Measurements from ENCODE around the gene TRIM41. TPM values are rescaled to one million over a fixed set of nuclear protein-coding genes. Genes with fewer than 3 reads are reported as not detected.
A peak's percentile ranks its signal among the peaks of the same experiment; 100 is the strongest.

Gene TRIM41
- total RNA-seq, 1 experiment from 2014 or later: 26.8 TPM

GRCh38 chr5:181260720-181261319, 37.7 kb downstream of the TRIM41 start, which contains the start of gene TRIM52:
TSS of gene TRIM52 (minus strand) at chr5:181261143. CDS start at chr5:181260813, 330 bp downstream.
- Histone ChIP-seq H3K27me3 (ENCODE audit: low read length) (no peaks in the 10 kb centered on the region), H3K9me3 (ENCODE audit: low read length) (no peaks in the 10 kb centered on the region), H3K36me3 (ENCODE audit: low read depth, low read length) (peaks cover 3% of the 10 kb centered on the region; the same call in 1 of the 2 replicates), H3K4me3 (ENCODE audit: low read length) (peak within 1 kb of the TSS; percentile 87), H4K20me1 (ENCODE audit: low read length) (peaks cover 33% of the 10 kb centered on the region), H3K4me1 (ENCODE audit: insufficient read depth, low read length) (peaks cover 4% of the 10 kb centered on the region; the same call in 1 of the 2 replicates), H3K27ac (ENCODE audit: low read length) (peak within 1 kb of the TSS; percentile 84), H3K9me2 (replicated peaks; ENCODE audit: low read length) (no peaks in the 10 kb centered on the region), H3F3A (ENCODE audit: low read length, unreplicated experiment) (no peaks in the 10 kb centered on the region), H2AFZ (ENCODE audit: low read length) (peak within 1 kb of the TSS; percentile 97), H3K79me2 (ENCODE audit: low read length) (peaks cover 60% of the 10 kb centered on the region), H3K4me2 (ENCODE audit: low read length) (peak within 1 kb of the TSS; percentile 98), H3K9ac (ENCODE audit: low read length) (peak within 1 kb of the TSS; percentile 100)
- no peak for TF ChIP-seq EZH2 (IDR thresholded peaks at IDR 0.05; ENCODE audit: low read length, unreplicated experiment)
- no peak for TF ChIP-seq EZH2phosphoT487 (IDR thresholded peaks at IDR 0.05; ENCODE audit: borderline replicate concordance, low read length)
- no peak for TF ChIP-seq CTCF (conservative IDR thresholded peaks at IDR 0.05; ENCODE audit: low read depth, low read length)
- no TSS peak for BruUV-seq (replicated peaks)
- intact Hi-C loops (cut with micrococcal nuclease): loop anchor here (5.0 kb wide), 1 partner anchor 79 kb away; no protein-coding TSS in a partner anchor
- ChIA-PET CTCF (interaction anchor here (0.6 kb wide), 1 partner anchor 14 kb away, joined by 3 read pairs; no protein-coding TSS in a partner anchor), POLR2A (ENCODE audit: unreplicated experiment) (interaction anchor here (0.6 to 1.0 kb wide), 3 partner anchors 22 to 465 kb away, joined by 3 read pairs; no protein-coding TSS in a partner anchor)
- ATAC-seq (peak; percentile 79), DNase-seq (peak; percentile 94)

- DNase-seq (peak; percentile 54), ATAC-seq (peak; percentile 52)
- H3K36me3 ChIP-seq (ENCODE audit: low read depth, low read length): no peaks in the 10 kb centered on the region; the same call in 1 of the 2 replicates
- peaks cover 27% of the 10 kb centered on the region for H4K20me1 ChIP-seq (ENCODE audit: low read length)
- H3K4me3 ChIP-seq (ENCODE audit: low read length): peak overlapping the region; percentile 87
- ChIA-PET POLR2A (ENCODE audit: unreplicated experiment) (interaction anchor here (0.6 kb wide), 1 partner anchor 23 kb away, joined by 3 read pairs; no protein-coding TSS in a partner anchor), CTCF (interaction anchor here (0.6 to 1.1 kb wide), 2 partner anchors 15 to 18 kb away, joined by 3 to 11 read pairs; partner anchors contain the start of gene RACK1)
- peak overlapping the region; percentile 100 for H3K9ac ChIP-seq (ENCODE audit: low read length)
- no peaks in the 10 kb centered on the region for H3K27me3 ChIP-seq (ENCODE audit: low read length)
- intact Hi-C loops (cut with micrococcal nuclease): loop anchor here (1.0 to 5.0 kb wide), 2 partner anchors 38 to 79 kb away; partner anchors contain the start of gene TRIM41
- peak overlapping the region; percentile 98 for H3K4me2 ChIP-seq (ENCODE audit: low read length)
- peak overlapping the region; percentile 84 for H3K27ac ChIP-seq (ENCODE audit: low read length)
- H3K9me2 ChIP-seq (replicated peaks; ENCODE audit: low read length): no peaks in the 10 kb centered on the region
- peaks cover 53% of the 10 kb centered on the region for H3K79me2 ChIP-seq (ENCODE audit: low read length)
- peaks cover 4% of the 10 kb centered on the region; the same call in 1 of the 2 replicates for H3K4me1 ChIP-seq (ENCODE audit: insufficient read depth, low read length)
- H2AFZ ChIP-seq (ENCODE audit: low read length): peak overlapping the region; percentile 97
- no peaks in the 10 kb centered on the region for H3K9me3 ChIP-seq (ENCODE audit: low read length)
- BruUV-seq (replicated peaks): no TSS peak
- H3F3A ChIP-seq (ENCODE audit: low read length, unreplicated experiment): no peaks in the 10 kb centered on the region
- TF ChIP-seq EZH2phosphoT487 (IDR thresholded peaks at IDR 0.05; ENCODE audit: borderline replicate concordance, low read length) (no peak), CTCF (conservative IDR thresholded peaks at IDR 0.05; ENCODE audit: low read depth, low read length) (no peak), EZH2 (IDR thresholded peaks at IDR 0.05; ENCODE audit: low read length, unreplicated experiment) (no peak)
These were observed 38.4 kb downstream of the TRIM41 start for GRCh38 chr5:181261320-181262049.

Measured in PC-3 (cell line).